GM21717 (cell line): Measurements from ENCODE around the gene PRR14.

ENCODE experiments used
- ATAC-seq: cut with Tn5 transposase; IDR thresholded peaks from one replicate; pipeline ENCODE4 v1.9.1; 2021; ENCODE audit warnings: mild to moderate bottlenecking, moderate library complexity; ENCODE audit not compliant: unreplicated experiment

Gene PRR14

GRCh38 chr16:30658731-30659506, 8.2 kb downstream of the PRR14 start:
- ATAC-seq: peak; percentile 30

GRCh38 chr16:30659507-30660423, 9.0 kb downstream of the PRR14 start:
- no peak for ATAC-seq

DNA sequence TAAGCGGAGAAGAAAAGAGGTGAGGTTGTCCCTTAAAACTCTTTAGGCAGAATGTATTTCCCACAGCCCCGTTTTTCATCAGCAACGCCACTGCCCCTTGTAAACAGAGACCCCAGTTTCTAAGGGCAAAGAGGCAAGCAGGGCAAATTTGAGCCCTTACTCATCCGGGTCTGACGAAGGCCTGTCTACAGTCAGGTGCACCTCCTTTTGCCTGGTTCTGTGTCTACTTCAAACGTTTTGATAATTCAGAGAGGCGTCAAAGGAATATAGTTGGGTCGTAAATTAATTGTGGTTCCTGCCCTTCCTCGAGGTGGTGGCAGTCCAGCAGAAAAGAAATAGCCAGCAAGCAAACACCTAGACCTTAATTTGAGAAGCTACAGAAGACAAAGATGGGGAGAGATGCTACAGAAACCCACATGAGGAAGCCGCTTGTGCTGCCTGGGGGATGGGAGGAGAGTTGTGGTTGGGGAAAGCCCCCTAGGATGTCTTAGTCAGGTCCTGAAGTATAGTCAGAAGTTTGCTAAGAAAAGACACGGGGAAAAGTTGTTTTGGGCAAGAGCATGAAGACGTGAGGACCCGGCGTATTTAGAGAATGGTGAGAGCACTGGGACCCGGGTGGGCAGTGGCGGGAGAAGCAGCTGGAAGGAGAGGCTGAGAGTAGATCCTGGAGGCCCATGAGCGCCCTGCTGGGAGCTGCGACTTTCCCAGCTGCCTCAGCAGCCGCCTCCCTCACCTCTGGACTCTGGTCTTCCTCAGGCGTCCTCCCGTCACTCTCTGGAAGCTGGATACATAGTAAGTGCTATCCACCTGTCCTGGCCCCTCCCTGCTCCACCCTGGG, 9.9 kb downstream of the PRR14 start:
- no peak for ATAC-seq

DNA sequence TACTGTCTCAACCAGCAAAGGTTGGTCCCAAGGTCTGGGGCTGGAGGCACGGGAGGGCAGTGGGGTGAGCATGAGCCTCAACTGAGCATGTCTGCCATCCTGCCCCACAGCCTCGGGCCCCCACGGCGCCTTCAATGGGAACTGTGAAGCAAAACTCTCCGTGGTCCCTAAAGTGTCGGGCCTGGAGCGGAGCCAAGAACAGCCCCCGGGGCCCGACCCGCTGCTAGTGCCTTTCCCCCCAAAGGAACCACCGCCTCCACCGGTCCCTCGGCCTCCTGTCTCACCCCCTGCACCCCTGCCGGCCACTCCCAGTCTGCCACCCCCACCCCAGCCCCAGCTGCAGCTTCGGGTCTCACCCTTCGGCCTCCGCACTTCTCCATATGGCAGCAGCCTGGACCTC, 11.7 kb downstream of the PRR14 start:
- ATAC-seq: no peak

DNA sequence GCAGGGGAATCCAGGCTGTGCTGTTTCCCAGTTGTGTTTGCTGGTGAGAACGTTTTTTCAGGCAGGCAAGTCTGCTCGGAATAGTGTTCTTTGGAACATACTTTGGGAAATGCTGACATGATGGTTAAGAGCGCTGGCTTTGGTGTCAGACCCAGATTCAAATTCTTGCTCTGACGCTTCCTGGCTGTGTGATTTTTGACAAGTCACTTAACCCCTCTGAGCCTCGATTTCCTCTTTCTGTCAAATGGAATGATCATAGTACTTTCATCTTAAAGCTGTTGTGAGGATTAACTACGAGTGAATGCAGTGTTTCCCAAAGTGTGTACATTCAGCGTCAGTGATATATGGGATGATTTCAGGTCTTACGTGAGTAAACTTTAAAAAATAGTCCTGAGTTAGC, 12.3 kb downstream of the PRR14 start:
- no peak for ATAC-seq

- no peak for ATAC-seq
Measured at GRCh38 chr16:30663820-30664219, 13.1 kb downstream of the PRR14 start.

DNA sequence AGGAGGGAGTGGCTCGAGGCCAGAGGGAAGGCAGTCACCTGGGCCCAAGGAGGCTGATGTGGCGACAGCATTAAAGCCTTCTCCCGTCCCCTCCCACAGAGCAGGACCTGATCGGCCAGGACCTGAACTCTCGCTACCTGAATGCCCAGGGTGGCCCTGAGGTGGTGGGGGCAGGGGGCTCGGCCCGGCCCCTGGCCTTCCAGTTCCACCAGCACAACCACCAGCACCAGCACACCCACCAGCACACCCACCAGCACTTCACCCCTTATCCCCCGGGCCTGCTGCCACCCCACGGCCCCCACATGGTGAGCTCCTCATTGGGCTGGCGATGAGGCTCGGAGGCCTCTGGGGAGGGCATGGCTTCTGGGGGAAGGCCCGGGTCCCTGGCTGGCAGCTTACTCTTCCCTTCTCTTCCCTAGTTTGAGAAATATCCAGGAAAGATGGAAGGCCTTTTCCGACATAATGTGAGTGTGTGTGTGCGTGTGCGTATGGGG, 13.9 kb downstream of the PRR14 start:
- ATAC-seq: no peak

DNA sequence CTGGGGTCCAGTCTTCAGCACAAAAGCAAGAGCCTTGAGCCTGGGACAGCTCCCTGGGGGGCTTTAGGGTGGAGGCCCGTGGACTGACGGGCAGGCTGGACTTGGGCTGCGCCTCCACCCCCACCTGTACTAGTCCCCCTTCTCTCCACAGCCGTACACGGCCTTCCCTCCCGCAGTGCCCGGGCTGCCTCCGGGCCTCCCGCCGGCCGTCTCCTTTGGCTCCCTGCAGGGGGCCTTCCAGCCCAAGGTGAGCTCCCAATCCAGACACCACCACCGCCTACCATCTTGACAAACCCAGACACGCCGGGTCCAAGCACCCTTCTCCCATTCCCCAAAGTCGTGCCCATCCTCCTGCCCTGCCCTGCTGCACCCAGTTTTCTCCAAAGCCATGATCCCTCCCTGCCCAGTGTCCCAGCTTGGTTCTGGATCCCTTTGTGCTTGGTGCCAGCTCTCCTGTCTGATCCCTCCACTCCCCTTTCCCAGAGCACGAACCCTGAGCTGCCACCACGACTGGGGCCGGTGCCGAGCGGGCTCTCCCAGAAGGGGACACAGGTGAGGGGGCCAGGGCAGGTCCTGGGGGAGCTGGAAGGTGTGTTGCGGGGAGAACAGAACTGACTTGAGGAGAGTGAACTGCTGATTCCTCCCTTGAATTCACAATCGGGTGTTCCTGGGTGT, 14.5 kb downstream of the PRR14 start:
- ATAC-seq: no peak

- ATAC-seq: no peak
Measured at GRCh38 chr16:30665830-30666190, 15.1 kb downstream of the PRR14 start.

DNA sequence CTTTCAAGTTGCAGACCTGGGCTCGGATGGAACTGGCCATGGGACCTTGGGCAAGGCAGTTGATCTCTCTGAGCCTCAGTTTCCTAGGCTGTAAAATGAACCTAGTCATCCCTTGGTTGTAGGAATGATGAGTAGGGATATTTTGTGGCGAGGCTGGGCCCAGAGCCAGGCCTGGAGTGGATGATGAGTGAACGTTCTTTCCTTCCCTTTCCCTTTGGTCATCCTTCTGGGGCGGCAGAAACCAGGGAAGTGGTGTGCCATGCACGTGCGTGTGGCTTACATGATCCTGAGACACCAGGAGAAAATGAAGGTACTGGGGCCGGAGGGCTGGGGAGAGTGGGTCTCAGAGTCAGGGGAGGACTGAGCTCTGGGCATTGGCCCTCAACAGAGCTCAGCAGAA, 15.9 kb downstream of the PRR14 start:
- ATAC-seq: no peak

DNA sequence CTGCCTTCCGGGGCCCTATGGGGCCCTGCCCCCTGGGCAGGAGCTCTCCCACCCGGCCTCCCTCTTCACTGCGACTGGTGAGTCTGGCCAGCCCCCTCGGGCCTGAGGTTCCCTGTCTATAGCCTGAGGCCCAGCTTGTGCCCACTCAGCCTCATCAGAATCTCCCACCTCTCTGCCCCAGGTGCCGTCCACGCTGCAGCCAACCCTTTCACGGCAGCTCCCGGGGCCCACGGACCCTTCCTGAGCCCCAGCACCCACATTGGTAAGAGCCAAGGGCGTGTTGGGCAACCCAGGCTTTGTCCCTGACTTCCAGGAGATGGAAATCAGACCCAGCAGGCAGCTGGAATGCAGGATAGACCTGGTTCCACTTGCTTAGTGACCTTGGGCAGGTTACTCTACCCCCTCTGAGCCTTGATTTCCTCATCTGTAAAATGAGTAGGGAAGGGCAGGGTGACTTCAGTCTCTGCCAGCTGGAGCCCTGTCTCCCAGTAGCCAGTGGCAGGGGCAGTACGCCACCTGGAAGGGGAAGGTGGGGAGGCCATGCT, 16.7 kb downstream of the PRR14 start:
- no peak for ATAC-seq

- ATAC-seq: no peak
Measured at GRCh38 chr16:30668393-30668792, 17.6 kb downstream of the PRR14 start.

GRCh38 chr16:30669026-30669902, 18.5 kb downstream of the PRR14 start:
- ATAC-seq: no peak

DNA sequence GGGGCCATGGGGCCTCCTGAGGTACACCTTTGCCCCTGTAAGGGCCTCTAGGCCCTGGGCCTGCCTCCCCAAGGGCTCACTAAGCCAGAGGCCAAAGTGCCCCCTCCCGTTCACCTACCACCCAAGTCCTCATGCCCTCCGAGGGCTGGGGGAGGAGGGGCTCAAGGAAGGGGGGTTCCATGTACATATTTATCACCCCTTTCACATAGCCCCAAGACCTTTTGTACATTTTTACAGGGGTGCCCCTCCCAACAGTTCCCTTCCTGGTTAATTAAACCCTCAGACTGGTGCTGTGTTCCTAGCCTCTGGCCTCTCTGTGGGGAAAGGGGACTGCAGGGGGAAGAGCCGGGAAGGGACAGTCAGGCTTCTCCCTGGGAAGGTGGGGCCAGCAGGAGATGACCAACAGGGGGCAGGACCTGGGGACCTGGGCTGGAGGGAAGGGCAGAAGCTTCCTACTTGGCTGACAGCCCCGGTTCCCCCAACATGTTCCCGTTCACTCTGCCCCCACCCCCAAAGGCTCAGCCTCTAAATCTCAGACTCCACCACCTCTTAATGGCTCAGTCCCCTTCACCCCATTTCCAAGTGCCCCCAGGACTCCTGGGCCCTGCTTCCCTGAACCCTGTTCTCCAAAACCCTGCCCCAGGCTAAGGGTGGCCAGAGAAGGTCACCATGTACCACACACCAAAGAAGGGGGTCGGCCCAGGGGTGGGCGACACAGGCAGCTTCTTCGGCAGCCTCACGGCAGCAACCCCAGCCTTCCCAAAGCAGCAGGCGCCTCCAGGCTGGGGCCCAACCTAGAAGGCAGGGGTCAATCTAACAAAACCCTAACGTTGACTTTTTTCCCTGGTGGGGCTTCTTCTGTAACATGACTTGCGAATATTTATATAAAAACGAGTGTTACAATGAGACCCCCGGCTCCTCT, 19.4 kb downstream of the PRR14 start:
- ATAC-seq: no peak

- no peak for ATAC-seq
Measured at GRCh38 chr16:30675143-30675542, 24.4 kb downstream of the PRR14 start.

DNA sequence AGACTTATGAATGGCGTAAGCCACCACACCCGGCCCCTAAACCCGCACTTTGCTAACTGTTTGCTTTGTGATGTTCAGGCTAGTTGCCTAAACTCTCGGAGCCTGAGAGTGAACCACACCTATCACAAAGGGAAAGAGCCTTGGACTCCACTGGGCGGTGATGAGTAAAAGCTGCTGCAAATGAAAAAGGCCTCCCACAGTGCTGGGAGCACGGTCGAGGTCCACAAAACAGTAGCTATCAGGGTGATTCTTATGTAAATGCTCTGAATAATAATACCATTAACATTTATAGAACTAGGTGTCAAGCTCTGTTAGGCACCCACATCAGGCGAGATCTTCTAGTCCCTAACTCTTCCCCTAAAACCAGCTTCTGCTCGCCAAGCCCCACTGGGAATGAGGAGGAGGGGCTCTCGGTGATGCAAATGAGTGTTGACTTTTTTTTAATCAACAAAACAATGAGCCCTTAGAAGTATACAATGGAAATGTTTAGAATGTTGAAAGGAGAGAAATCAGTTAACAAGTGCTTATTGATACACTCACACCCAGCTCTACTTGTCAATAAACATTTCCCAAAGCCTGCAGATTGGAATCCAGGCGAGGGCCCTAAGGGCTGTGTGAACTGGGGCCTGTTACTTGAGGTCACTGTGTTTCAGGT, 27.3 kb downstream of the PRR14 start:
- no peak for ATAC-seq

GRCh38 chr16:30678586-30678970, 27.8 kb downstream of the PRR14 start:
- ATAC-seq: no peak

DNA sequence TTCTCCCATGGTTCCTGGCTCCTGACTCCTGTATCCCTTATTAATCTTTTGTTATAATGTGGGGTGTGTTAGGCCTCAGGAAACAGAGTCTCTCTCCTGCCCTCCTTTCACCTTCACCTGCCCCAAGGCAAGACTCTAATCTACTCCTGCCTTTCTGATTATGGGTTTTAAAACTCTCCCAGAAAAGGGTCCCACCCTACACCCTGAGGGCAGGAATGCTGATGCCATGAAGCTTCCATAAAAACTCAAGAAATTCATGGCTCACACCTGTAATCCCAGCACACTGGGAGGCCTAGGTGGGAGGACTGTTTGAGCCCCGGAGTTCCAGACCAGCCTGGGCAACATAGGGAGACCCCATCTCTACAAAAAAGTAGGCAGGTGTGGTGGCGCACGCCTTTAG, 29.6 kb downstream of the PRR14 start:
- ATAC-seq: no peak
